Measurements from ENCODE around the gene PRXL2B.

Gene PRXL2B

DNA sequence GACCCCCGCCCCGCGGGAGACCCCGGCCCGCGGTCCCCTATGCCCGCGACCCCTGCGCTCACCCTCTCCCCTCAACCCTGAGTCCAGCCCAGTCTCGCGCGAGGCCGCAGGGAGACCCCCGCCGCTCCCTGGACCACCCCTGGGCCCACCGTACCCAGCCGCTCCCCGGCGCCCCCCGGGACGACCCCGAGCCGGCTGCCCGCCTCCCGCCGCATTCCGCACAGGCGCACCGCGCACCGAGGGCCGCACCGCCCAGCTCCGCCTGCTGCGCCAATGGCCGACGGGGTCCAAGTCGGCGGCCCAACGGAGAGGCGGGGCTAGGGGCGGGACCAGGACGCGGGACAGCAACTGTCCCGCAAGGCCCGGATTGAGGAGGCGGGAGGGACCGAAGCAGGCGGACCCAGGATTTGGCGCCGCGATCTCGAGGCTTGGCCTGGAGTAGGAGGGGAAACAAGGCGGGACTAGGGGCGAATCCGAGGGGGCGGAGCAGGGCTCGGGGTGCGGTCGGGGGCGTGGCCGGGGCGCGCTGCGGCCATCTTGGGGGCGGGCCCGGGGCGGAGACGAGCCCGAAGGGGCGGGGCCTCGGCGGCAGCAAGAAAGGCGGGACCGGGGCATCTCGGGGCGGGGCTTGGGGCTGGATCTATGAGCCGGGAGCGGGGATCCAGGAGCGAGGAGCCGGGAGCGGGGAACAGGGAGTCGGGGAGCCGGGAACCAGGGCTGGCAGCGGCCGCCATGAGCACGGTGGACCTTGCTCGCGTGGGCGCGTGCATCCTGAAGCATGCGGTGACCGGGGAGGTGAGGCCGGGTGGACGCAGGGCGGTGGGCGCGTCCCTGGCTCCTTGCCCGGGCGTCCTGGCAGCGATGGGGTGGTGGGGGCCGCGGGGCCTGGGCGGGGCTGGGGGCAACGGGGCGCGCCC is at the start of gene PRXL2B:
TSS of gene PRXL2B (plus strand) at position 624 of the 917 bp plus-strand sequence. CDS start at position 733, 109 bp downstream.
- H3K4me3 ChIP-seq (ENCODE audit: low read length) = peak within 1 kb of the TSS; percentile 83
- no peak for TF ChIP-seq CTCF (conservative IDR thresholded peaks at IDR 0.05; ENCODE audit: low read length)
- peak; percentile 99 for DNase-seq (ENCODE audit: low read depth)

GRCh38 chr1:2537784-2538115 is 48.8 kb upstream of the PRXL2B start:
- TF ChIP-seq CTCF (conservative IDR thresholded peaks at IDR 0.05; ENCODE audit: low read length) = no peak
- H3K4me3 ChIP-seq (ENCODE audit: low read length) = no peak overlapping the region
- DNase-seq (ENCODE audit: low read depth) = no peak

- DNase-seq (ENCODE audit: low read depth) = no peak
- TF ChIP-seq CTCF (conservative IDR thresholded peaks at IDR 0.05; ENCODE audit: low read length) = no peak
- no peak overlapping the region for H3K4me3 ChIP-seq (ENCODE audit: low read length)
Measured at GRCh38 chr1:2538376-2538775, 48.2 kb upstream of the PRXL2B start.

GRCh38 chr1:2538872-2539271 is 47.7 kb upstream of the PRXL2B start:
- no peak for DNase-seq (ENCODE audit: low read depth)
- TF ChIP-seq CTCF (conservative IDR thresholded peaks at IDR 0.05; ENCODE audit: low read length) = no peak
- H3K4me3 ChIP-seq (ENCODE audit: low read length) = no peak overlapping the region

GRCh38 chr1:2539312-2539907 is 47.2 kb upstream of the PRXL2B start:
- no peak for DNase-seq (ENCODE audit: low read depth)
- TF ChIP-seq CTCF (conservative IDR thresholded peaks at IDR 0.05; ENCODE audit: low read length) = no peak; the same call in none of the 2 replicates
- no peak overlapping the region for H3K4me3 ChIP-seq (ENCODE audit: low read length)

GRCh38 chr1:2540816-2541492 is 45.6 kb upstream of the PRXL2B start:
- TF ChIP-seq CTCF (conservative IDR thresholded peaks at IDR 0.05; ENCODE audit: low read length) = no peak
- H3K4me3 ChIP-seq (ENCODE audit: low read length) = no peak overlapping the region
- DNase-seq (ENCODE audit: low read depth) = no peak
